Measurements from ENCODE around the gene IL16.

The IL16 gene

DNA sequence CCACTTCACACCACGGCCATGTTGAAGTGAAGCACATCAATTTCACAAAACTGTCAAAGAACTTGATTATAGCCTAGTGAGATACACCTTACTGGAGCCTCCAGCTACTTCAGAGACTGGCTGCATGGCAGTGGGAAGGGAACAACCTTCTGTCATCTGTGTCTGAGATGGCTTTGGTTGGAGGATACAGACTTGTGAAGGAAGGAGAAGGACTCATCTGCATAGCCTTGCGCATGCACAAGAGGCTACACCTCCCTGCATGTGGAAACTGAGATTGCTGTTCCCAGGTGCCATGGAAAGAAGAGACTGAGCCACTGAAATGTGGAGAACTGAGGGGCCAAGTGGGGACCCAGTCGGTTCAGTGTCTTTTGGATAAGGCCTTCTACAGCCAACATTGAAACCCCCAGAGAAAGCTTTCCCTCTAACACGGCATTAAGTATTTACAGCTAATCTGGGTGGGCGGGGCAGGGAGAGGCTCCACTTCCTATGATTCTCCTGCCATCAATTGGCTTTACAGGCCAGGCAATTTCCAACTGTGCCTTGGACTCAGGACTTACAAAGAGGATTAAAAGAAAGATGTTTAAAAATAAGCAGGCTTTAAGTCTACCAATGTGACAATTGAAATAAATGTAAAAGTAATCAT lies 58.8 kb downstream of the IL16 start:
- TF ChIP-seq, protein P1, sequence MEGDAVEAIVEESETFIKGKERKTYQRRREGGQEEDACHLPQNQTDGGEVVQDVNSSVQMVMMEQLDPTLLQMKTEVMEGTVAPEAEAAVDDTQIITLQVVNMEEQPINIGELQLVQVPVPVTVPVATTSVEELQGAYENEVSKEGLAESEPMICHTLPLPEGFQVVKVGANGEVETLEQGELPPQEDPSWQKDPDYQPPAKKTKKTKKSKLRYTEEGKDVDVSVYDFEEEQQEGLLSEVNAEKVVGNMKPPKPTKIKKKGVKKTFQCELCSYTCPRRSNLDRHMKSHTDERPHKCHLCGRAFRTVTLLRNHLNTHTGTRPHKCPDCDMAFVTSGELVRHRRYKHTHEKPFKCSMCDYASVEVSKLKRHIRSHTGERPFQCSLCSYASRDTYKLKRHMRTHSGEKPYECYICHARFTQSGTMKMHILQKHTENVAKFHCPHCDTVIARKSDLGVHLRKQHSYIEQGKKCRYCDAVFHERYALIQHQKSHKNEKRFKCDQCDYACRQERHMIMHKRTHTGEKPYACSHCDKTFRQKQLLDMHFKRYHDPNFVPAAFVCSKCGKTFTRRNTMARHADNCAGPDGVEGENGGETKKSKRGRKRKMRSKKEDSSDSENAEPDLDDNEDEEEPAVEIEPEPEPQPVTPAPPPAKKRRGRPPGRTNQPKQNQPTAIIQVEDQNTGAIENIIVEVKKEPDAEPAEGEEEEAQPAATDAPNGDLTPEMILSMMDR (IDR thresholded peaks at IDR 0.05; ENCODE audit: borderline replicate concordance, control extremely low read depth, extremely low read depth, insufficient read depth, missing control alignments) = no peak
- no peak for DNase-seq (ENCODE audit: low spot score)
- in situ Hi-C loops (cut with MboI; ENCODE audit: low sequenced_read_pairs, unreplicated experiment) = loop anchor here (25.0 kb wide), 2 partner anchors 268 to 468 kb away; partner anchors contain the start of genes CEMIP and MESD

DNA sequence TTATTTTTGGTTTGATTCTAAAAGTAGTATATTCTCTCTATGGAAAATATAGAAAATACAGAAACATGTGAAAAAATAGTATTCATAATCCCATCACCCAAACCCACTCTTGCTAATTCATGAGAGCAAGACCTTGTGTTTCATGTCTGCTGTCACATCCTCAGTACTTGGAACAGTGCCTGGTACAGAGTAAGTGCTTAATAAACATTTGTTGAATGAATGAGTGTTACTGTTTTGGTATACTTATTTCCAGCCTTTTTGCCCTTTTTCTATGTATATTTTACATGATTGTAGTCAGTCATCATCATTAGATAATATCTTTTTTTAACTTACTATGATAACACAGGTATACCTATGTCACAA lies 59.3 kb downstream of the IL16 start:
- DNase-seq (ENCODE audit: low spot score) = no peak
- TF ChIP-seq, protein P1 (IDR thresholded peaks at IDR 0.05; ENCODE audit: borderline replicate concordance, control extremely low read depth, extremely low read depth, insufficient read depth, missing control alignments) = no peak
- in situ Hi-C loops (cut with MboI; ENCODE audit: low sequenced_read_pairs, unreplicated experiment) = loop anchor here (25.0 kb wide), 2 partner anchors 269 to 469 kb away; partner anchors contain the start of genes CEMIP and MESD

DNA sequence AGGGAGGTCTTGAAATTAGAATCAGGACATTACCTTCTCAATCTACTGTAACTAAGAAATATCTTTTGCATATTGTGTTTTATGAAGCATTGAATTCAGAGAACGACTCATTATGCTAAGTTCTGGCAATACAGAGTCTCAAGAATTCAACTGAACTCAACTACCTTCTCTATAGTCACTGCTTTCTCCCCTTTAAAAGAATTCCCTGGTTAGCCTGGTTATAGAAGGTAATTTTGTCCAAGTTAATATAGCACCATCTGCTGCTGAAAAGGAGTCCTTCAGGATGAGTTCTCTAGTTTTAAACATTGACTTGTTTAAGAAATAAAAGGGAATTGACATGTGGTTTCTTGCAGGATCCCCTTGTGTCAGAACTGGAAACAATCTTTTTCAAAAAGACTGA lies 60.2 kb downstream of the IL16 start:
- TF ChIP-seq, protein P1 (IDR thresholded peaks at IDR 0.05; ENCODE audit: borderline replicate concordance, control extremely low read depth, extremely low read depth, insufficient read depth, missing control alignments) = no peak
- DNase-seq (ENCODE audit: low spot score) = no peak
- in situ Hi-C loops (cut with MboI; ENCODE audit: low sequenced_read_pairs, unreplicated experiment) = loop anchor here (25.0 kb wide), 2 partner anchors 270 to 470 kb away; partner anchors contain the start of genes CEMIP and MESD

DNA sequence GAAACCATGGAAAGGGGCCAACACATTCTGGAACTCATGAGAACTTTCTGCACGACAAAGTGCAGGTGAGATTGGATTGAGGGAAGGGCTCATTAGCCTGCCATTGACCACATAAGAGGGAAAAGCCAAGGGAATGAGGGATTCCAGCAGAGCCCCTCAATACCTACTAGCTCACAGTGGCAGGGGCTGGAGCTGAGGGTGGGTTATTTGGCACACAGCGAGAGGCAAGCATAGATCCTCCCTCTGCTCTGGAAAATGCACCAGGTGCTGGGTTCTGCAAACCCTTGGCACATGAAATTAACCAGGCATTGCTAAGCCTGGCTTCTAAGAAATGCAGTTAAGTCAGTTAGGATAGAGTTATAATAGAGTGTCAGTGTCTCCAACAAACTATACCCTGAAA lies 60.8 kb downstream of the IL16 start:
- in situ Hi-C loops (cut with MboI; ENCODE audit: low sequenced_read_pairs, unreplicated experiment) = loop anchor here (25.0 kb wide), 2 partner anchors 270 to 470 kb away; partner anchors contain the start of genes CEMIP and MESD
- TF ChIP-seq, protein P1 (IDR thresholded peaks at IDR 0.05; ENCODE audit: borderline replicate concordance, control extremely low read depth, extremely low read depth, insufficient read depth, missing control alignments) = no peak
- no peak for DNase-seq (ENCODE audit: low spot score)

DNA sequence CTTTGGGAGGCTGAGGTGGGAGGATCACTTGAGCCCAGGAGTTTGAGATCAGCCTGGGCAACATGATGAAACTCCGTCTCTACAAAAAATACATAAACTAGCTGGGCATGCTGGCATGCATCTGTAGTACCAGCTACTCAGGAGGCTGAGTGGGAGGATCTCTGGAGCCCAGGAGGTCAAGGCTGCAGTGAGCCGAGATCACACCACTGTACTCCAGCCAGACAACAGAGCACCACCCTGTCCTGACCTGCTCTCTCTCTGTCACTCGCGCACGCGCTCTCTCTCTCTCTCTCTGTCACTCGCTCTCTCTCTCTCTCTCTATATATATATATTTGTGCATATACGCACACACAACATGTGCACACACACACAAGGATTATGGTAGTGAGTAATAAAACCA lies 61.8 kb downstream of the IL16 start:
- in situ Hi-C loops (cut with MboI; ENCODE audit: low sequenced_read_pairs, unreplicated experiment) = loop anchor here (25.0 kb wide), 2 partner anchors 271 to 471 kb away; partner anchors contain the start of genes CEMIP and MESD
- TF ChIP-seq, protein P1 (IDR thresholded peaks at IDR 0.05; ENCODE audit: borderline replicate concordance, control extremely low read depth, extremely low read depth, insufficient read depth, missing control alignments) = no peak

DNA sequence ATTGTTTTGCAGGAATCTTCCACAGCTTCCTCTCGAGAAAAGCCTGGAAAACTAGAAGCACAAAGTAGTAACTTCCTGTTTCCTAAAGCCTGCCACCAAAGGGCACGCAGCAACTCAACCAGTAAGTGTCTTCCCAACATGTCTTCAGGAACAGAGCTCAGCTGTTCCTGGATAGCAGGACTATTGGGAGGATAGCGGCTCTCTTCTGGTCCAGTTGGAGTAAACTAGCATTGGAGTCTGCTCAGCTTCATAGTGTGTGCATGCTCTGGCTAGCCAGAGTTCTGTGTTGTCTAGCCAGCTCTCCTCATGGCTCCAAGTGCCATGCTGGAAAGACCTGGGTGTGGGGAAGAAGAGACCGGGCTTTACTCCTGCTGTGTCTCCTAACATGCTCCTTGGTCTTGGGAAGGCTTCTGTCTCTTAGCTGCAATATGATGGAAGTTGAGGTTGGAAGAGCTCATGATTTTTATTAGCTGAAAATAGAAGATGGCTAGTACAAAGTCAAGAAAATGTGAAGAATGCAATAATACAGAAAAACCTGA lies 63.1 kb downstream of the IL16 start:
- in situ Hi-C loops (cut with MboI; ENCODE audit: low sequenced_read_pairs, unreplicated experiment) = loop anchor here (25.0 kb wide), 2 partner anchors 273 to 473 kb away; partner anchors contain the start of genes CEMIP and MESD
- no peak for DNase-seq (ENCODE audit: low spot score)

More for the DNA sequence above, 61.8 kb downstream of the IL16 start:
- DNase-seq (ENCODE audit: low spot score) = no peak

More for the DNA sequence above, 63.1 kb downstream of the IL16 start:
- TF ChIP-seq, protein P1 (IDR thresholded peaks at IDR 0.05; ENCODE audit: borderline replicate concordance, control extremely low read depth, extremely low read depth, insufficient read depth, missing control alignments) = no peak
